Ramos (cell line): Measurements from ENCODE around the gene UBR3.
"Not testable (repeated sequence)": the region's sequence is repeated elsewhere in the genome, so short reads cannot be mapped to it uniquely, and the experiment has no call there.

ENCODE experiments used
- in situ Hi-C: fragments of 300-500 bp; cut with MboI; formaldehyde crosslinking; loops from one replicate; pipeline ENCODE4 v1.14.3; 2022; ENCODE audit warnings: low sequenced_read_pairs; ENCODE audit not compliant: unreplicated experiment

The UBR3 gene

DNA sequence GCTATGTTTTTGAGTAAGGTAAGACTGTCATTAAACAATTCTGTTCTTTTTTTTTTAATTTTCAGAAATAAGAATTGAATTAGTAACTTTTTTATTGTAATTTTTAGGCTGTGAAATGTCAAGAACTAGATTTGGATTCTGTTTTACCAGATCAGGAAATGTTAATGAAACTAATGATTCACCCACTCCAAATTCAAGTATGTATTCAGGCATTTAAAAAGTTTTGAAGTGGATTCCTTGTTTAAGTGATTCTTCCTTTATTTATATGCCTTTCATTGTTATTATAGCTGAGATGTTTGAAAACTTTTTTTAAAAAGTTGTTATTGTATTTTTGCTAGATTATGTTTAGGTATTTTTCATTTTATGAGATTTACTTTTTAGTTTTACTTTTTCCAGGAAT is 96.7 kb downstream of the UBR3 start:
- in situ Hi-C loops = loop anchor here (10.0 kb wide), 1 partner anchor 389 kb away; no protein-coding TSS in a partner anchor

DNA sequence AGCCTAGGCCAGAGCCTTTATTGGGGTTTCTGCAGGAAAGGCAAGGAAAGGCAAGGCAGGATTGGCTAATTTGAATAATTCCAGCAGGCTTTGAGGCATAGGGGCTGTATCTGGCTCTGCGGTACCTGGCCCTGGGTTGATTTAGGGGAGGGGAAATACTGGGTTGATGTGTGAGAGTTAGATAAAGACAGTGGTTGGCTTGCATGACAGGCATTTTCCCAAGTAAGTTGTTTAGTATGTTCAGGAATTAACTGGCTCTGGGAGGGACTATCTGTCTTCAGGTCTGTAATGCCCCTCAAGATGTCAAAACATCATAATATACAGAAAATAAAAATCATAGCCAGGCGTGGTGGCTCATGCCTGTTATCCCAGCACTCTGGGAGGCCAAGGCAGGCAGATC is 98.7 kb downstream of the UBR3 start:
- in situ Hi-C loops = loop anchor here (10.0 kb wide), 1 partner anchor 391 kb away; no protein-coding TSS in a partner anchor

DNA sequence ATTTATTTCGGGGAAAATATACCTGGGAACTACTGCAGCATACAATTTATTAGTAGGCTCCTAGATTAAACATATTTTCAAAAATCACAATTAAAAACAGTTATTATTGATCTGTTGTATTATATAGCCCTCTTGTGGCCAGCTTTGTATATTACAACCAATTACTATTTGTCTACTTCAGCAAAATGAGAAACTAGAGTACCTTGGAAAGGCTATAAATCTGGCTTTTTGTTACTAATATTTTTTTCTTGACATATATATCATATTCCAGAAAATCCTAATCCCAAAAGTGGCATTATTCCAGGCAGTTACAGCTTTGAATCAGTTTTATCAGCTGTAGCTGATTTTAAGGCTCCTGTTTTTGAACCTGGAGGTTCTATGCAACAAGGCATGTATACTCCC is 101.2 kb downstream of the UBR3 start:
- in situ Hi-C loops = loop anchor here (10.0 kb wide), 1 partner anchor 394 kb away; no protein-coding TSS in a partner anchor

DNA sequence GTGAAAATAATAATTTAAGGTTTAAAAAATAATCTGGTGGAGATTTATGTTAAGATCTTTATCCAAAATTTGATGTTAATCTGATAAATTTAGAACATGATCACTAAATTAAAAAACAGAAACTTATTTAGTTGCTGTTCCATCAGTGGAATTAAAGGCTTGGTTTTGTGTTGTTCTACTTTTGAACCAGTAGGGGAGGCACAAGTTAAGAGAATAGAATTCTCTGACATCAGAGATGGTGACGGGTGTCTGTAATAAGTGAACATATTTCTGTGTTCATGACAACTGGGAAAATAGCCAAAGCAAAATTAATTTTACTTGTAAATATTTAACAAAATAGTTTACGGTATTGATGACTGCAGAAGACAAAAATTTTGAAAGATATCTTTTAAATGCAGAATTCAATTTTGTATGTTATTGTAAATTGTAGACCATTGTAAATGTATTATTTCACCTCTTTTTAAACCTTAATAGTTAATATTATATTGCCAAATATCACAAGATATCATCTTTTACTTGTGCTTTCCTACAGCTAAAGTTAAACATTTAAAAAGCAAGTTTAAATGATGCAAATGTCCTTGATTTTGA is 106.0 kb downstream of the UBR3 start:
- in situ Hi-C loops = no loop called here

DNA sequence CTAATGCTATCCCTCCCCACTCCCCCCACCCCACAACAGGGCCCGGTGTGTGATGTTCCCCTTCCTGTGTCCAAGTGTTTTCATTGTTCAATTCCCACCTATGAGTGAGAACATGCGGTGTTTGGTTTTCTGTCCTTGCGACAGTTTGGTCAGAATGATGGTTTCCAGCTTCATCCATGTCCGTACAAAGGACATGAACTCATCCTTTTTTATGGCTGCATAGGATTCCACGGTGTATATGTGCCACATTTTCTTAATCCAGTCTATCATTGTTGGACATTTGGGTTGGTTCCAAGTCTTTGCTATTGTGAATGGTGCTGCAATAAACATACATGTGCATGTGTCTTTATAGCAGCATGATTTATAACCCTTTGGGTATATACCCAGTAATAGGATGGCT is 109.4 kb downstream of the UBR3 start:
- in situ Hi-C loops = not testable (repeated sequence)

DNA sequence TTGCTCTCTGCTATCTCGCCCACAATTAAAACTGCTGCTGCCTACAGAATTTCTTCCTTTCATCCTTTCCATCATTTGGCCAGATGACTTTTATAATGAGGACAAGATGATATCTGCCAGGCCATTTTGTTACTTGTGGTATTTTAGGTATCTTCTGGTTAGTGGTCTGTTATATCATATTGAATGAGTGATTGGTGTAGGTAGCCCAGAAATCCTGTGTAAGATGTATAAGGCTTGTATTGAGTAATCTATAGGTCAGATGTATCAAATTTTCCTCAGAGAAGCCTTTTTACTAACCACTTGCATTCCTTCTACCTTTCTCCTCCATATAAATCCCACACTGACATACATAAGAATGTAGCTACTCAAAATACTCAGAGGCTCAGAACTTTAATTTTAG is 118.3 kb downstream of the UBR3 start:
- in situ Hi-C loops = no loop called here

DNA sequence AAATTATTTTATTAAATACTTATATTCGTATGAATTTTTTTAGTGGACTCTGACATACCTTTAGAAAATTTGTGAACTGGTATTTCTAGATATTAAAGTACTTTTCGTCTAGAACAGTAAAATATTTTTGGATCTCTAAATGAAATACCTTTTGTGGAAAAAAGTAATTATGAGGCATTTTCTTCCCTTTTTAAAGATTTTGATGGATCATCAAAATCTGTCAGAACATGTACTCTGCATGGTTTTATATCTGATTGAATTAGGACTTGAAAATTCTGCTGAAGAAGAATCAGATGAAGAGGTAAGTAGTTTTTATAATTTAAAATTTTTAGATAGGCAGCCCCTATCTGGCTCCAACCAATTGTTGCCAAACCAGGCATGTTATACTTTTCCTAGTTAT is 118.8 kb downstream of the UBR3 start:
- in situ Hi-C loops = no loop called here

DNA sequence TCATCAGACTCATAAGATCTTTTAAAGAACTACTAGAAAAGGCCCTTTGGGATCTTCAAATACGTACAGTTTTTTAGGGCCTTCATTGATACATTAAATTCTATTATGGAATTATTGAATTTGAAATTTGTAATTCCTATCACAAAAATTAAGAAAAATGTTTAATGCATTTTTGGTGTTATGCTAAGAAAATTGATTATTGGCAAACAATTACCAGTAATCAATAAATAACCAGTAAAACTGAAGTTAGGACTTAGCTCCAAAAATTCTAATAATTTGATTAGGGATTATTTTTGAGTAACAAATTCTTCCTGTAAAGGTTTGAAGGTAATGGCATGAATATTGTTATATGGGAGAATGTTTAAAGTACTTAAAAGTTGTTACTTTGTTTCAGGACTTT is 119.3 kb downstream of the UBR3 start:
- in situ Hi-C loops = no loop called here

DNA sequence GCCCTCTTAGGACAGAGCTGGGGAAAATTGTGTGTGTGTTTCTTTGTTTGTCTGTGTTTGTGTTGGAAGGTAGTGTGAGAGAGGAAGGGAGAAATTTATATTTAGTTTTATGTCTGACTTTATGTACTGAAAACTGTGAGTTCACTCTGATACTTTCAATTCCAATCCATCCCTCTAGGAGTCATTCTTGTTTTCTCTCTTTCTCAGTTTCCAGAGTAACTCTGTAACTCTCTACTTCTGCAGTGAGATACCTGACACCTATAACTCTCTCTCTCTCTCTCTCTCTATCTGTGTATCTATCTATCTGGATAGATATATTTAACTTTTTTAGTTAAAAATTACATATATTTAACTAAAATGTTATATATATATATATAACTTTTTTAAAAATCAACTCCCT is 128.7 kb downstream of the UBR3 start:
- in situ Hi-C loops = no loop called here

DNA sequence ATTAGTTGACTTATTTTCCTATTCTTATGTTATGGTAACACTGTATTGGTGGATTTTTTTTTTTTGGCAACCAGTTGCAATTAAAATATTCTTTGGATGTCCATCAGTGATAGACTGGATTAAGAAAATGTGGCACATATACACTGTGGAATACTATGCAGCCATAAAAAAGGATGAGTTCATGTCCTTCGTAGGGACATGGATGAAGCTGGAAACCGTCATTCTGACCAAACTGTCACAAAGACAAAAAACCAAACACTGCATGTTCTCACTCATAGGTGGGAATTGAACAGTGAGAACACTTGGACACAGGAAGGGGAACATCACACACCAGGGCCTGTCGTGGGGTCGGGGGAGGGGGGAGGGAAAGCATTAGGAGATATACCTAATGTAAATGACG is 130.0 kb downstream of the UBR3 start:
- in situ Hi-C loops = not testable (repeated sequence)

DNA sequence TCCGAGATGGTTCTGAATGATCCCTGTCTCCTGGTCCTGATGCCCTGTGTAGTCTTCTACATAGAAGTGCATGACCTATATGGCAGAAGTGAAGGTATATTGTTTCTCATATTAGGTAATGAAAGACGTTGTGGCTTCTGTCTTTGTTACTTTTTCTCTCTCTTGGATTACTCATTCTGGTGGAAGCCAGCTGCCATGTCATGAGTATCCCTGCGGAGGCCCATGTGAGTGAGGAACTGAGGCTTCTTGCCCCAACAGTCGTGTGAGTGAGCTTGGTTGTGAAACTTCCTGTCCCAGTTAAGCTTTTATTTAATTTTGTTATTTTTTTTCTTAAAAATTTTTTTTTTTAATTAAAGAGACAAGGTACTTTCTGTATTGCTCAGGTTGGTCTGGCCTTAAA is 134.7 kb downstream of the UBR3 start:
- in situ Hi-C loops = no loop called here

DNA sequence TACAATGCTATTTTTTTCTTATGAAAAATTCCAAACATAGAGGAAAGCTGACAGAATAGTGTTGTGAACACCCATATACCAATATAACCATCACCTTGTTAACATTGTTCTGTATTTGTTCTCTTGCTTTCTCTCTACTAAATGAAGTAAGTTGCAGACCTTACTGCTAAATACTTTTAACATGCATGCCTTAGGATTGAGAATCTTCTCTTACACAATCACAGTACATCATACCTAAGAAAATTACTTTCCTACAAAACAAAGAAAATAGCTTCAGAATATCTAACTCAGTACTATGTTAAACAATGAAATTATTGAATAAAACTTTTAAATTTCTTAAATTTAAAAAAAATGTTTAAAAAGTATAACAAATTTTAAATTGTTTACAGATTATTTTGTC is 136.5 kb downstream of the UBR3 start:
- in situ Hi-C loops = no loop called here

DNA sequence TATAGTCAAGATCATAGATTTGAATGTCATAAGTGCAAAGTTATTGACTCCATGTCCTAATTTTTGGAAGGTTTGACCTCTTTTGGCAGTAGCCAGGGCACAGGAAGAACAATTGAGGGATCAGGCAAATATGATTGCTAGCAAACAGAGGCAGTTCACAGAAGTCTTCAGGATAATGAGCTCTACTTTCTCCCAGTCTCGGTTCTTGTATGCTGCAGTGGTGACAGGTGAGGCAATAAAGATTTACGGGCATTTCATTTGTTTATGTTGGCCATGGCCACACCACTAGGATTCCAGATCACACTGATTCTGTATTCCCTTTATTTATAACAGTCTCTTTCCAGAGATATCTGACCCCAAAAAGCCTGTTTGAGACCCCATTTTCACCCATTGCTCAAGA is 137.5 kb downstream of the UBR3 start:
- in situ Hi-C loops = no loop called here

DNA sequence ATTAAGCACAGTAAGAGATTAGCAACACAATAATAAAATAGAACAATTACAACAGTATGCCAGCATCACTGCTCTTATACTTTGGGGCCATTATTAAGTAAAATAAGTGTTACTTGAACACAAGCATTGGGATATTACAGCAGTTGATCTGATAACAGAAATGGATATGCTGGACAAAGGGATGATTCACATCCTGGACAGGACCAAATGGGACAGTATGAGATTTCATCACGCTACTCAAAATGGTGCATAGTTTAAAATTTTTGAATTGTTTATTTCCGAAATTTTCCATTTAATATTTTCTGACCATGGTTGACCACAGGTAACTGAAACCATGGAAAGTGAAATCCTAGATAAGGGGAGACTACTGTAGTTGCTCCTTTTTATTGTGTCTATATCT is 138.2 kb downstream of the UBR3 start:
- in situ Hi-C loops = no loop called here

DNA sequence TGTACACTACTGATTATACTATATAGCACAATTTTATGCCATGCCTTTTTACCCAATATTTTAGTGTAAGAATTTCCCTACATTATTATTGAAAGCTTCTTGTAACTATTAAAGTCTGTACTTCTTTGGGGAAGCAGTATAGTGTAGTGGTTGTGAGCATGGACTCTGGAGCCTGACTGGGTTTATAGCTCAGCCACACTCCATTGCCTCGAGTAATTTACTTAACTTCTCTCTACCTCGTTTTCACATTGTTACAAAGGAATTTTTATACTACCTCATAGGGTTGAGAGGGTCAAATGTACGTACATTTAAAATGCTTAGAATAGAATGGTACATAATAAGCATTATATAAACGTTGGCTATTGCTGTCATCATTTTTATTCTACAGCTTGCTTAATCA is 139.2 kb downstream of the UBR3 start:
- in situ Hi-C loops = no loop called here

DNA sequence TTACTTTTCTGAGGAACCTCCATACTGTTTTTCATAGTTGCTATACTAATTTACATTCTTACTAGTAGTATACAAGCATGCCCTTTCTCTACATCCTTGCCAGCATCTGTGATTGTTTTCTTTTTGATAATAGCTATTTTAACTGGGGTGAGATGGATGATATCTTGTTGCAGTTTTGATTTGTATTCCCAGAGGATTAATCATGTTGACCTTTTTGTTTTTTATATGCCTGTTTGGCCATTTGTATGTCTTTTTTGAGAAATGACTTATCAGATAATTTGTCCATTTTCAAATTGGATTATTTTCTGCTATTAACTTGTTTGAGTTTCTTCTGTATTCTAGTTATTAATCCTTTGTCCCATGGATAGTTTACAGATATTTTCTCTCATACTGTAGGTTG is 141.5 kb downstream of the UBR3 start:
- in situ Hi-C loops = no loop called here

DNA sequence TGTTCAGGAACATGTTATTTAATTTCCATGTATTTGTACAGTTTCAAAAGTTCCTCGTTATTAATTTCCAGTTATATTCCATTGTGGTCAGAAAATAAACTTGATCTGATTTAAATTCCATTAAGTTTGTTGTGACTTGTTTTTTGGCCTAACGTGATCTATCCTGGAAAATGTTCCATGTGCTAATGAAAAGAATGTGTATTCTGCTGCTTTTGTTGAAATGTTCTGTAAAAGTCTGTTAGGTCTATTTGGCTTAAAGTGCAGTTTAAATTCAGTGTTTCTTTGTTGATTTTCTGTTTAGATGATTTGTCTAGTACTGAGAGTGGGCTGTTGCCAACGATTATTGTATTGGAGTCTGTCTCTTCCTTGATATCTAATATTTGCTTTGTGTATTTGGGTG is 148.0 kb downstream of the UBR3 start:
- in situ Hi-C loops = no loop called here

DNA sequence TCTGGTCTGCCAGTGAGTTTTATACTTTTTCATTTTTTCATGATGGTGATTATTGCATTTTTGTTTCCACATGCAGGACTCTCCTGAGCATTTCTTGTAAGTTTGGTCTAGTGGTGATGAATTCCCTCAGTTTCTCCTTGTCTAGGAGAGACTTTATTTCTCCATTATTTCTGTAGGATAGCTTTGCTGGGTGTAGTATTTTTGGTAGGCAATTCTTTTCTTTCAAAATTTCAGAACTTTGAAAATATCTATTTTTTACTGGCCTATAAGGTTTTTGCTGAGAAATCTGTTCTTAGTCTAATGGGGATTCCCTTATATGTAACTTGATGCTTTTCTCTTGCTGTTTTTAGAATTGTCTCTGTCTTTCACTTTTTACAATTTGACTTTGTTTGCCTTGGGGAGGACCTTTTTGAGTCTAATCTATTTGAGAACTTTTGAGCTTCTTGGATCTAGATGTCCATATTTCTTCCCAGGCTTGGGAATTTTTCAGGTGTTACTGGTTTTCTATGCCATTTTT is 149.1 kb downstream of the UBR3 start:
- in situ Hi-C loops = no loop called here

DNA sequence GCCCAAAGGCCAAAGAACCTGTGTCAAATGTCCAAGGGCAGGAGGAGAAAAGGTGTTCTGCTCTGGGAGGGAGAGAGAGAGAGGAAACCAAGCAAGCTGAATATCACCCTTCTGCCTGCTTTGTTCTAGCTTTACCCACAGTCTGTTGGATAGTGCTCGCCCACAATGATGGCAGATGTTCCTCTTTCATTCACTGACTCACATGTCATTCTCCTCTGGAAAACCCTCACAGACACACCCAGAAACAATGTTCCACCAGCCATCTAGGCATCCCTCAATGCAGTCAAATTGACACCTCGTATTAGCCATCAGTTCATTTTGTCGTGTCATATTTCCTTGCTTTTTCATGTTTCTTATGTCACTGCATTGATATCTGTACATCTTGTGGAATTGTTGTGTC is 150.3 kb downstream of the UBR3 start:
- in situ Hi-C loops = no loop called here

DNA sequence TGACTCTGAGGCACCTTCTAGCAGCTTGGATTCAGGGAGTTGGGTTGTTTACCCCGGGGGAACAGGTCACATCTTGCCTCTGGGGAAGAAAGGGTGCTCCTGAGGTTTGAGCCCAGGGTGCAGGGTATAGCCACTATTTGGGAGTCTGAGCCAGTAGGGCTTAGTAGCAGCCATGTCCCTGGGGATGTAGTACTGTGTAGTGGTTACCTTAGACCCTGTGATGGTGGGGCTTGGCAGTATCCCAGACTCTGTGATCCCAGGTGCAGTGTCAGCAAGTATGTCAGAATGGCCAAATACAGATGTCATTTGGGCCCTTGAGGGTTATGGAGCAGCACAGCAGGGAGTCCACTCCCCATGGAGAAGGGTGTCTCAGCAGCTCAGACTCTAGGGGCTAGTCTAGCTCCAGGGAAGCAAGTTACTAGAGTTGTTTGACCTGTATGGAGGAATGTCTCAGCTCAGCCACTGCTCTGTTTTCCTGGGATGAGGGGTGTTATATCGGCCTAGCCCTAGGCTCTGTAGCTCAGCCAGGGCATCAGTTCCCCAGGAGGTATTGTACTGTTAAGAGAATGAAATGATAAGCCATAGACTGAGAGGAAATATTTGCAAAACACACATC is 151.3 kb downstream of the UBR3 start:
- in situ Hi-C loops = no loop called here

DNA sequence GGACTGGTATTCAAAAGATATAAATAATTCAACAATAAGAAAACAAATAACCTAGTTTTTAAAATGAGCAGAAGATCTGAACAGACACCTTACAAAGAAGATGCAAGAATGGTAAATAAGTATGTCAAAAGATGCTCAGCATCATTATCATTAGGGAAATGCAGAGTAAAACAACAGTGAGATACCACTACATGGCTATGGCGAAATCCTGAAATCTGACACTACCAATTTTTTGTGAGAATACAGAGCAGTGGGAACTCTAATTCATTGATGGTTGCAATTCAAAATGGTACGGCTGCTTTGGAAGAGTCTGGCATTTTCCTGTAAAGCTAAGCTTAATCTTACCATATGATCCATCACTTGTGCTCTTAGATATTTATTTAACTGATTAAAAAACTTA is 151.8 kb downstream of the UBR3 start:
- in situ Hi-C loops = no loop called here

DNA sequence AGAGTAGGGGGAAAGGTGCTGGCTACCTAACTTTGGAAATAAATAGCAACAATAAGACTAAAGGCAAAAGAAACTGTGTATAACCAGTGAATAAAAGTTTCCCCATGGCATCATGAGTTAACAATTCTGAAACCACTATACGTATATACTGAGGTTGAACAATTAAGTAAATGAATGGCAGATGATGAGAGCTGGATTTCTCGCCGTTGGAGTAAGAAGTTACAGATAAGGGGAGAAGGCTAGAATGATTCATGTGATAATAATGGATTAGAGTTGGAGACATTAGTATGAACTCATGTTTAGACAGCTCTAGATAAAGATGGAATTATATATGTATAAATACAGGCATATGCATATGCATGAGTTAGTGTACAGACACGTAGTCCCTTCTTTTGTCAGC is 152.7 kb downstream of the UBR3 start:
- in situ Hi-C loops = no loop called here
